GM12892 (cell line): ENCODE measurements around the gene IL3.

Experiments
- POLR2A ChIP-seq: IDR thresholded peaks from 2 replicates; pipeline ENCODE4 v1.6.1; 2011; ENCODE audit warnings: low read depth, low read length, control low read depth
- POLR2AphosphoS5 ChIP-seq: IDR thresholded peaks from 2 replicates; pipeline ENCODE4 v1.6.1; 2011; ENCODE audit warnings: low read depth, low read length, control low read depth

DNA sequence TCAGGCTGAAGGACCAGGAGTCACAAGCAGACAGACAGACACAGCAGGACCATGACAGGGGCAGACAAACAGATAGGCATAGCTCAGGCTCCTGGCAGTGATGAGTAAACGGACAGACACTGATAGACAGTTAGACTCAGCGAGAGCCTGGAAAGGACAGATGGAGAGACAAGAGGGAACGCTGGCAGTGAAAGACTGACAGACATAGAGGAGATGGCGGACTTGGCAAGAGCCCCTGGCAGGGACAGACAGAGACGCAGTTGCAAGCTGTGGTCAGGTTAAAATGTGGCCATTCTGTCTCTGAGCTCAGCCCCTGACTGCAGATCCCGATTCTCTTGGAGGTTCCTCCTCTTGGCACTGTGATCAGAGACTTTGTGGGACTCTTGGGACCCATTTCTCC lies 26.7 kb downstream of the IL3 start:
- TF ChIP-seq POLR2A (no peak), POLR2AphosphoS5 (no peak)
